Fibroblast of the aortic adventitia (primary cell): ENCODE data around the gene TNNT3. TPM values are rescaled to one million over a fixed set of nuclear protein-coding genes. Genes with fewer than 3 reads are reported as not detected.
"Not testable (repeated sequence)": the region's sequence is repeated elsewhere in the genome, so short reads cannot be mapped to it uniquely, and the experiment has no call there.

Experiments
- DNase-seq: peaks from one replicate; pipeline ENCODE4 v3.0.0-alpha.2; 2010; ENCODE audit warnings: low read depth
- H3K4me3 ChIP-seq: 2 replicates; pipeline ENCODE4 v1.5.1; 2011; ENCODE audit warnings: low read depth, mild to moderate bottlenecking, control low read depth, low read length, moderate library complexity
- CTCF ChIP-seq: IDR thresholded peaks from 2 replicates; pipeline ENCODE4 v1.5.1; 2011; ENCODE audit warnings: mild to moderate bottlenecking, low read length, control low read depth, inconsistent platforms; ENCODE audit not compliant: insufficient read depth
- total RNA-seq: library from RNA; depleted of rRNA; stranded (reverse); fragments of >200 nt; gene quantifications from 2 replicates; pipeline ENCODE4 v1.2.3, GENCODE V29; 2012; ENCODE audit warnings: low replicate concordance

Gene TNNT3
- total RNA-seq, 1 donor, result 0.81 TPM

- TF ChIP-seq CTCF, result no peak
- no peak overlapping the region for H3K4me3 ChIP-seq
Observed at GRCh38 chr11:1884303-1884700, 35.2 kb upstream of the TNNT3 start.

GRCh38 chr11:1886551-1886950 lies 33.0 kb upstream of the TNNT3 start:
- not testable (repeated sequence) for H3K4me3 ChIP-seq, DNase-seq

More at GRCh38 chr11:1884303-1884700, 35.2 kb upstream of the TNNT3 start:
- DNase-seq, result no peak

- no peak for DNase-seq
- H3K4me3 ChIP-seq, result no peak overlapping the region
- TF ChIP-seq CTCF, result no peak
Observed at GRCh38 chr11:1887451-1888346, 31.8 kb upstream of the TNNT3 start.

- DNase-seq, result no peak
- TF ChIP-seq CTCF, result no peak
- H3K4me3 ChIP-seq, result no peak overlapping the region
Observed at GRCh38 chr11:1888347-1888753, 31.2 kb upstream of the TNNT3 start.

GRCh38 chr11:1888811-1889210 lies 30.7 kb upstream of the TNNT3 start:
- H3K4me3 ChIP-seq, result no peak overlapping the region
- DNase-seq, result no peak
- TF ChIP-seq CTCF, result no peak

GRCh38 chr11:1889224-1889930 lies 30.1 kb upstream of the TNNT3 start:
- H3K4me3 ChIP-seq, result no peak overlapping the region
- no peak for DNase-seq
- no peak for TF ChIP-seq CTCF
